Karpas-422 (cell line): ENCODE measurements around the gene PLEKHG4B. TPM values are rescaled to one million over a fixed set of nuclear protein-coding genes. Genes with fewer than 3 reads are reported as not detected.

Experiments
- DNase-seq: peaks from one replicate; pipeline ENCODE4 v3.0.0-alpha.2; 2015
- H2AFZ ChIP-seq: fragments of 200-600 bp; sonication (generic); 2 replicates; pipeline ENCODE4 v1.6.1; 2014; ENCODE audit warnings: antibody characterized with exemption, low read length, mixed read lengths
- H3K27ac ChIP-seq: fragments of 200-600 bp; sonication (generic); 2 replicates; pipeline ENCODE4 v1.5.1; 2014; ENCODE audit warnings: mild to moderate bottlenecking, low read length, moderate library complexity
- H3K27me3 ChIP-seq: fragments of 200-600 bp; sonication (generic); 2 replicates; pipeline ENCODE4 v1.6.1; 2014; ENCODE audit warnings: low read length, mixed read lengths
- H3K36me3 ChIP-seq: fragments of 200-600 bp; sonication (generic); 2 replicates; pipeline ENCODE4 v1.6.1; 2014; ENCODE audit warnings: low read length, mixed read lengths; ENCODE audit not compliant: insufficient read depth
- H3K4me1 ChIP-seq: fragments of 200-600 bp; sonication (generic); 2 replicates; pipeline ENCODE4 v1.6.1; 2014; ENCODE audit warnings: mild to moderate bottlenecking, low read length, mixed read lengths
- H3K4me2 ChIP-seq: fragments of 200-600 bp; sonication (generic); 2 replicates; pipeline ENCODE4 v1.6.1; 2014; ENCODE audit warnings: low read length, low read depth, mild to moderate bottlenecking; ENCODE audit not compliant: poor library complexity, severe bottlenecking
- H3K4me3 ChIP-seq: fragments of 200-600 bp; sonication (generic); 2 replicates; pipeline ENCODE4 v1.5.1; 2014; ENCODE audit warnings: mild to moderate bottlenecking, antibody characterized with exemption, low read length, mixed read lengths
- H3K79me2 ChIP-seq: fragments of 200-600 bp; sonication (generic); 2 replicates; pipeline ENCODE4 v1.6.1; 2014; ENCODE audit warnings: mild to moderate bottlenecking, low read length, mixed read lengths
- H3K9ac ChIP-seq: fragments of 200-600 bp; sonication (generic); 2 replicates; pipeline ENCODE4 v1.6.0; 2014; ENCODE audit warnings: low read length
- H3K9me2 ChIP-seq: fragments of 200-600 bp; sonication (generic), shearing (Covaris generic); replicated peaks from 2 replicates; pipeline ENCODE4 v1.6.0; 2014; ENCODE audit warnings: mild to moderate bottlenecking, low read length, moderate library complexity; ENCODE audit not compliant: insufficient read depth
- H3K9me3 ChIP-seq: fragments of 300-700, 200-600 bp; sonication (generic); 2 replicates; pipeline ENCODE4 v1.6.1; 2014; ENCODE audit warnings: low read length, mixed read lengths
- H4K20me1 ChIP-seq: fragments of 200-600 bp; sonication (generic); 2 replicates; pipeline ENCODE4 v1.6.1; 2014; ENCODE audit warnings: mild to moderate bottlenecking, antibody characterized with exemption, low read length, low read depth; ENCODE audit not compliant: insufficient read depth
- total RNA-seq: library from RNA; depleted of rRNA; stranded (reverse); fragments of >200 nt; shearing (Covaris generic); gene quantifications from 2 replicates; pipeline ENCODE4 v1.2.3, GENCODE V29; 2014; ENCODE audit warnings: low replicate concordance

The PLEKHG4B gene
- total RNA-seq, 1 experiment from 2014 or later: not detected

DNA sequence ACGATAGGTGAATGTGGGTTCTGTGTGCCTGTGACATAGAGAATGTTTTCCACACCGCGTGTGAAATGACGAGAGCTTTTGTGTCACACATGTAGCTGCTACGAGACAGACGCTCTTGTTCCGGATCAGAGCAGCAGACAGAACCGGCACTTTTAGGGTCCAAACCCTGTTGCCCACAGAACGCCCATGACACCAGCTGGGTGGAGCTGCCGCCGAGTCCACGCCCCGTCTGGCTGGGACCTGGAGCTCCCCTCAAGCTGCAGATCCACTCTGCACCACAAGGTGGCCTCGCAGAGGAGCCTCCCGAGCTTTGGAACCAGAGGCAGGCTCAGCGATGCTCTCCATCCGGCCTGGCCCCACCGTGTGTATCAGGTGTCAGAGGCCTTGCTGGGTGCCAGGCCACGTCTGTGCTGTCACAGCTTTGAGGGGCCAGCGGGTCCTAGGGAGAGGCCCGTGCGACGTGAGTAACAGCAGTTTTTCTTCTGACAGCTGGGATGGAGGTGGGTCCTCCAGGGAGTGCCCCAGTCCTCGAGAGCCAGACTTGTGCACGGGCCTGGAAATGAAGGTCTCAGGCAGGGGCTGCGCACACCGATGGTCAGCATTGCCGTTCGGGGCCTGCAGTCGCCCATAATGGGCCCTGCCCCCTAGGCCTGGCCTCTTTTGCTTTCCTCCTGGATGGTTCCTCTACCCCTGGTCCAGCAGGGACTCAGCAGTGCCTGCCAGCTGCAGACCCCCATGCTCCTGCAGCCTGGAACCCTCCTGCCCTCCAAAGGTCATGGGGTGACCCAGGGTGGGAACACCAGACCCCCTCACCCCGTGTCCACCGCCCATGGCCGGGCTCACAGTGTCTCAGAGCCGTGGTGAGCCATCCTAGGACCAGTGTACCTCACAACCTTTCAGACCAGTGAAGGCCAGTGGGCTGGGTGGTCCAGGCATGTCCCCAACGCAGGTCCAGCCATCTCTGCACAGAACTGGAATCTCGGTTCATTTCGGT lies 96.8 kb downstream of the PLEKHG4B start:
- H3K27me3 ChIP-seq: no peaks in the 10 kb centered on the region
- peak overlapping the region; percentile 33; the same call in 1 of the 2 replicates for H3K9ac ChIP-seq
- H4K20me1 ChIP-seq: no peaks in the 10 kb centered on the region; the same call in 1 of the 2 replicates
- H3K36me3 ChIP-seq: no peaks in the 10 kb centered on the region
- H3K79me2 ChIP-seq: no peaks in the 10 kb centered on the region
- no peak overlapping the region for H3K27ac ChIP-seq
- DNase-seq: peak; percentile 96
- no peak overlapping the region for H3K4me2 ChIP-seq
- H3K4me1 ChIP-seq: peaks cover 23% of the 10 kb centered on the region
- H3K9me3 ChIP-seq: no peaks in the 10 kb centered on the region
- no peak overlapping the region for H2AFZ ChIP-seq
- no peak overlapping the region for H3K4me3 ChIP-seq
- no peaks in the 10 kb centered on the region for H3K9me2 ChIP-seq

DNA sequence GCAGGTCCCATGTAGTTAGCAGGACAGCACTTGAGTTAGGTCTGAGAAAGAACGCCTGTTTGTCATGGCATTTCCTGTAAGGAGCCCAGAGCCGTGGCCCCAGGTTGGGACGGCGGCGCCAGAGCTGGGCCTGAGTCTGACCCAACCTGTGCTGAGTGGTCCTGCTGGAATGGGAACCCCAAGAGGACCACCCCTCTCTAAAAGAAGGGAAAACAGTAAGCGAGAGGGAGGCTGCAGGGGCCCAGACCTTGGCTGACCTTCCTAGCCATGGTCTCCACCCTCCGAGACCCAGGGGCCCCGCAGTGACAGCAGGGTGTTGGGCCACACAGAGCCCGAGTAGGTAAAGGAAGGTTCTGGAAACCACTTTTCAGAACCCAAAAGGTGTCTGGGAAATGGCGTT lies 97.5 kb downstream of the PLEKHG4B start:
- H3K9ac ChIP-seq: no peak overlapping the region
- H2AFZ ChIP-seq: no peak overlapping the region
- H3K27me3 ChIP-seq: no peaks in the 10 kb centered on the region
- H3K4me1 ChIP-seq: peaks cover 23% of the 10 kb centered on the region
- no peaks in the 10 kb centered on the region for H3K9me3 ChIP-seq
- H3K9me2 ChIP-seq: no peaks in the 10 kb centered on the region
- no peaks in the 10 kb centered on the region for H3K36me3 ChIP-seq
- H3K79me2 ChIP-seq: no peaks in the 10 kb centered on the region
- DNase-seq: no peak
- H3K4me3 ChIP-seq: no peak overlapping the region
- no peaks in the 10 kb centered on the region; the same call in 1 of the 2 replicates for H4K20me1 ChIP-seq
- H3K27ac ChIP-seq: no peak overlapping the region
- no peak overlapping the region for H3K4me2 ChIP-seq

- no peaks in the 10 kb centered on the region for H3K27me3 ChIP-seq
- H3K27ac ChIP-seq: no peak overlapping the region
- no peak overlapping the region for H3K4me2 ChIP-seq
- H3K9me3 ChIP-seq: no peaks in the 10 kb centered on the region
- H3K9me2 ChIP-seq: no peaks in the 10 kb centered on the region
- H3K4me3 ChIP-seq: no peak overlapping the region
- H3K36me3 ChIP-seq: no peaks in the 10 kb centered on the region
- no peak for DNase-seq
- H4K20me1 ChIP-seq: no peaks in the 10 kb centered on the region; the same call in 1 of the 2 replicates
- H2AFZ ChIP-seq: no peak overlapping the region
- no peaks in the 10 kb centered on the region for H3K79me2 ChIP-seq
- peaks cover 23% of the 10 kb centered on the region for H3K4me1 ChIP-seq
- H3K9ac ChIP-seq: no peak overlapping the region
Observed at GRCh38 chr5:189976-190365, 98.0 kb downstream of the PLEKHG4B start.

DNA sequence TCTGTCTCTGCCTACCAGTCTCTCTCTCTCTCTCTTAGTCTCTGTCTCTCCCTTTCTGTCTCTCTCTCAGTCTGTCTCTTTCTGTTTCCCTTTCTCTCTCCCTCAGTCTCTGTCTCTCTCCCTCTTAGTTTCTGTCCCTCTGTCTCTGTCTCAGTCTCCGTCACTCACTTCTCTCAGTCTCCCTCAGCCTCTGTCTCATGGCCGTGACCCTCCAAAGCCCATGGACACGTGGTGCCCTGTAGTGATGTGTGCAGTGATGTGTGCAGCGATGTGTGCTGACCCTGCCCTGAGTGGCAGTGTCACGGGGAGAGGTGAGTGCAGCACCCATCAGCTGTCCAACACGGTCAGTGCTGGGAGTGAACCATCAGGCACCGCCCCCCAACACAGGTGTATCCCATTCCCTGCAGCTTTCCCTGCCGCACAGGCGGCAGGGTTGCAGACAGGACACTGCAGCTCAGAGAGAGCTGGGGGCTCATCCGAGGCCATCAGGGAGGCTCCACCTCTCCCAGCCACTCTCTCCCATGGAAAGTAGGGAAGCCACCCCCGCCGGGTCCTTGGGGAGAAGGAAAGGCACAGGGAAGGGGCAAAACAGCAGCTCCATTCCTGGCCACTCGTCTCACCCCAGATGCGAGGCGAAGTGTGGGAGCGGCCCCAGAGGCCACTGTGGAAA lies 98.5 kb downstream of the PLEKHG4B start:
- Histone ChIP-seq H2AFZ (no peak overlapping the region), H3K4me3 (no peak overlapping the region), H3K27me3 (no peaks in the 10 kb centered on the region), H3K36me3 (no peaks in the 10 kb centered on the region), H3K79me2 (no peaks in the 10 kb centered on the region), H3K4me1 (peaks cover 23% of the 10 kb centered on the region), H3K4me2 (peak overlapping the region; percentile 35), H3K9me2 (no peaks in the 10 kb centered on the region), H3K27ac (no peak overlapping the region), H4K20me1 (no peaks in the 10 kb centered on the region; the same call in 1 of the 2 replicates), H3K9ac (no peak overlapping the region; the same call in 1 of the 2 replicates), H3K9me3 (no peaks in the 10 kb centered on the region)
- no peak for DNase-seq

- Histone ChIP-seq H3K4me2 (peak within 1 kb of the TSS; percentile 35), H3K9ac (no peak within 1 kb of the TSS; the same call in 1 of the 2 replicates), H3K27ac (no peak within 1 kb of the TSS)
Observed at GRCh38 chr5:191036-191948, 99.3 kb downstream of the PLEKHG4B start, which contains the start of gene LRRC14B. Gene LRRC14B (plus strand): TSS chr5:191495. CDS start chr5:191539, 44 bp downstream.

GRCh38 chr5:191949-192690 lies 100.2 kb downstream of the PLEKHG4B start:
- no peaks in the 10 kb centered on the region for H3K79me2 ChIP-seq
- H3K27me3 ChIP-seq: no peaks in the 10 kb centered on the region
- no peak overlapping the region for H3K9ac ChIP-seq
- H3K9me3 ChIP-seq: no peaks in the 10 kb centered on the region
- no peak for DNase-seq
- no peaks in the 10 kb centered on the region; the same call in 1 of the 2 replicates for H4K20me1 ChIP-seq
- H3K4me1 ChIP-seq: peaks cover 23% of the 10 kb centered on the region
- H3K9me2 ChIP-seq: no peaks in the 10 kb centered on the region
- no peak overlapping the region for H3K4me2 ChIP-seq
- no peak overlapping the region for H2AFZ ChIP-seq
- H3K36me3 ChIP-seq: no peaks in the 10 kb centered on the region
- H3K27ac ChIP-seq: no peak overlapping the region
- no peak overlapping the region for H3K4me3 ChIP-seq

More at GRCh38 chr5:191036-191948, 99.3 kb downstream of the PLEKHG4B start, which contains the start of gene LRRC14B:
- H3K4me1 ChIP-seq: peaks cover 23% of the 10 kb centered on the region
- H2AFZ ChIP-seq: no peak within 1 kb of the TSS
- no peaks in the 10 kb centered on the region for H3K9me3 ChIP-seq
- H3K4me3 ChIP-seq: no peak within 1 kb of the TSS
- no peaks in the 10 kb centered on the region for H3K9me2 ChIP-seq
- H3K79me2 ChIP-seq: no peaks in the 10 kb centered on the region
- H3K36me3 ChIP-seq: no peaks in the 10 kb centered on the region
- DNase-seq: peak; percentile 50
- no peaks in the 10 kb centered on the region; the same call in 1 of the 2 replicates for H4K20me1 ChIP-seq
- H3K27me3 ChIP-seq: no peaks in the 10 kb centered on the region

DNA sequence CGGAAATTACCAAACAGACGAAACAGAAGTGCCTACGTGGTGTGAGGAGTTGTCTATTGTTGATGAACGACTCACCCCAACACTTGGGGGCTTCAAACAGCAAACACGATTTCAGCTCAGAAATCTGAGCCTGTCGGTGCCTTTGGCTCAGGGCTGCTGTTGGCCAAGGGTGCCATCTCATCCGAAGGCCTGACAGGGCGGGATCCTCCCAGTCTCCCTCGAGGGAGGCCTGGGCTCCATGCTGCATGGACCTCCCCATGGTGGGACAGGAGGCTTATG lies 100.7 kb downstream of the PLEKHG4B start:
- H3K27me3 ChIP-seq: no peaks in the 10 kb centered on the region
- no peak overlapping the region for H3K9ac ChIP-seq
- no peaks in the 10 kb centered on the region for H3K36me3 ChIP-seq
- no peak for DNase-seq
- no peaks in the 10 kb centered on the region for H3K9me2 ChIP-seq
- peaks cover 23% of the 10 kb centered on the region for H3K4me1 ChIP-seq
- H3K79me2 ChIP-seq: no peaks in the 10 kb centered on the region
- no peak overlapping the region for H3K4me2 ChIP-seq
- no peaks in the 10 kb centered on the region; the same call in 1 of the 2 replicates for H4K20me1 ChIP-seq
- H3K9me3 ChIP-seq: no peaks in the 10 kb centered on the region
- H3K27ac ChIP-seq: no peak overlapping the region
- no peak overlapping the region for H2AFZ ChIP-seq
- no peak overlapping the region for H3K4me3 ChIP-seq
